ENCODE data around the gene GRID1. TPM values are rescaled to one million over a fixed set of nuclear protein-coding genes. Genes with fewer than 3 reads are reported as not detected.

Gene GRID1
- polyA plus RNA-seq, 1 donor (not counting 4 experiments of a cell fraction or from before 2014, with no cell fraction given) = 0.01 TPM

DNA sequence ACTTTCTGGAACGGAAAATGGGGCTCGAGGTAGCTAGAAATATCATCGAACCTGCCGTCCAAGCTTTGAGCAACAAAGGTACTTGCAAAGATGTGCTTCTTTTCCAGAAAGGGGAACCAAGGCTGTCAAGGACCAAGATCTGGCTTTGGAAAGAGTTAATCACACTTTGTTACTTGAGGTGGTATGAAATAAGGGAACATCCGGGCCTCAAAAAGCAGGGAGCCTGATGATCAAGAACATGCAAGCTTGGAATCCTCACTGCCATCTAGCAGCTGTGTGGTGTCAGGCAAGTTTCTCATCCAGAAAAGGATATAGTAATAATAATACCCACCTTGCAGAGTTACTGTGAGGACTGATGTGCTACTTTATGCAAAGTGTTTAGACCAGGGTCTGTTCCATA, 329.5 kb downstream of the GRID1 start:
- Histone ChIP-seq H3K36me3 (ENCODE audit: control insufficient read depth in 2 of 2, extremely low read depth in 1 of 2, insufficient read depth in 2 of 2, low read length in 2 of 2) (no peaks in the 10 kb centered on the region), H2AFZ (ENCODE audit: control insufficient read depth, low read length) (no peak overlapping the region), H3K27ac (ENCODE audit: control insufficient read depth, insufficient read depth, low read length) (no peak overlapping the region), H3K27me3 (ENCODE audit: control insufficient read depth, extremely low read depth, insufficient read depth, low read length) (no peaks in the 10 kb centered on the region), H3K4me2 (ENCODE audit: control insufficient read depth, extremely low read depth, insufficient read depth, low read depth, low read length) (no peak overlapping the region), H3K4me1 (ENCODE audit: control insufficient read depth, extremely low read depth, insufficient read depth, low read length) (no peaks in the 10 kb centered on the region), H3K9me1 (ENCODE audit: control insufficient read depth, extremely low read depth, insufficient read depth, low read length) (no peaks in the 10 kb centered on the region), H3K9me3 (ENCODE audit: control insufficient read depth, low read depth, low read length) (no peaks in the 10 kb centered on the region), H3K4me3 (ENCODE audit: control insufficient read depth in 2 of 3, extremely low read depth in 1 of 3, insufficient read depth in 2 of 3, low read depth in 1 of 3, low read length in 3 of 3) (no peak overlapping the region), H4K20me1 (ENCODE audit: control insufficient read depth, extremely low read depth, insufficient read depth, low read length) (no peaks in the 10 kb centered on the region), H3K79me2 (ENCODE audit: control insufficient read depth, insufficient read depth, low read length) (no peaks in the 10 kb centered on the region), H3K9ac (ENCODE audit: control insufficient read depth, extremely low read depth, insufficient read depth, low read length) (no peak overlapping the region)
- no peak for FAIRE-seq
- no peak for DNase-seq (ENCODE audit: low read depth, low spot score)
- no peak for TF ChIP-seq EZH2 (IDR thresholded peaks at IDR 0.05; ENCODE audit: low read length)
- TF ChIP-seq, protein P1, sequence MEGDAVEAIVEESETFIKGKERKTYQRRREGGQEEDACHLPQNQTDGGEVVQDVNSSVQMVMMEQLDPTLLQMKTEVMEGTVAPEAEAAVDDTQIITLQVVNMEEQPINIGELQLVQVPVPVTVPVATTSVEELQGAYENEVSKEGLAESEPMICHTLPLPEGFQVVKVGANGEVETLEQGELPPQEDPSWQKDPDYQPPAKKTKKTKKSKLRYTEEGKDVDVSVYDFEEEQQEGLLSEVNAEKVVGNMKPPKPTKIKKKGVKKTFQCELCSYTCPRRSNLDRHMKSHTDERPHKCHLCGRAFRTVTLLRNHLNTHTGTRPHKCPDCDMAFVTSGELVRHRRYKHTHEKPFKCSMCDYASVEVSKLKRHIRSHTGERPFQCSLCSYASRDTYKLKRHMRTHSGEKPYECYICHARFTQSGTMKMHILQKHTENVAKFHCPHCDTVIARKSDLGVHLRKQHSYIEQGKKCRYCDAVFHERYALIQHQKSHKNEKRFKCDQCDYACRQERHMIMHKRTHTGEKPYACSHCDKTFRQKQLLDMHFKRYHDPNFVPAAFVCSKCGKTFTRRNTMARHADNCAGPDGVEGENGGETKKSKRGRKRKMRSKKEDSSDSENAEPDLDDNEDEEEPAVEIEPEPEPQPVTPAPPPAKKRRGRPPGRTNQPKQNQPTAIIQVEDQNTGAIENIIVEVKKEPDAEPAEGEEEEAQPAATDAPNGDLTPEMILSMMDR (optimal IDR thresholded peaks at IDR 0.05 in 1 of 3, IDR thresholded peaks at IDR 0.05 in 1 of 3, conservative IDR thresholded peaks at IDR 0.05 in 1 of 3; ENCODE audit: extremely low read depth in 1 of 3, insufficient read depth in 2 of 3, low read length in 3 of 3) = no peak
- dilution Hi-C loops (cut with MboI; ENCODE audit: extremely low pct_ligation_motif_present, low sequenced_read_pairs) = no loop called here

DNA sequence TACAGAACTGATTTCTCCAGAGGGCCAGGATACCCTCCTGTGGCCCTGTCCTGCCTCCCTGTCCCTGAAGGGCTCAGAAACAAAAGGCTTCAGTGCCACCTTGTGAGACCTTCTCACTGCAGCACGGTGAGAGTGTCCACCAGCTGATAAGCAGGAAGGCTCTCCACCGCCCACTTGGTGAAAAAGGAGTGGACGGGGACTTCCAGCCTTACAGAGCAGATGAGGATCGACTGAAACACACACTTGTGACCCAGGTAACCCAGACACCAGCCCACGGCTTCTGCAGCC, 330.1 kb downstream of the GRID1 start:
- H3K9me3 ChIP-seq (ENCODE audit: control insufficient read depth, low read depth, low read length) = no peaks in the 10 kb centered on the region
- H3K27me3 ChIP-seq (ENCODE audit: control insufficient read depth, extremely low read depth, insufficient read depth, low read length) = no peaks in the 10 kb centered on the region
- DNase-seq (ENCODE audit: low read depth, low spot score) = no peak
- no peaks in the 10 kb centered on the region for H3K4me1 ChIP-seq (ENCODE audit: control insufficient read depth, extremely low read depth, insufficient read depth, low read length)
- H2AFZ ChIP-seq (ENCODE audit: control insufficient read depth, low read length) = no peak overlapping the region
- no peak for TF ChIP-seq EZH2 (IDR thresholded peaks at IDR 0.05; ENCODE audit: low read length)
- TF ChIP-seq, protein P1 (optimal IDR thresholded peaks at IDR 0.05 in 1 of 3, IDR thresholded peaks at IDR 0.05 in 1 of 3, conservative IDR thresholded peaks at IDR 0.05 in 1 of 3; ENCODE audit: extremely low read depth in 1 of 3, insufficient read depth in 2 of 3, low read length in 3 of 3) = no peak
- dilution Hi-C loops (cut with MboI; ENCODE audit: extremely low pct_ligation_motif_present, low sequenced_read_pairs) = no loop called here
- no peak for FAIRE-seq
- H3K9ac ChIP-seq (ENCODE audit: control insufficient read depth, extremely low read depth, insufficient read depth, low read length) = no peak overlapping the region
- no peak overlapping the region for H3K4me3 ChIP-seq (ENCODE audit: control insufficient read depth in 2 of 3, extremely low read depth in 1 of 3, insufficient read depth in 2 of 3, low read depth in 1 of 3, low read length in 3 of 3)
- H4K20me1 ChIP-seq (ENCODE audit: control insufficient read depth, extremely low read depth, insufficient read depth, low read length) = no peaks in the 10 kb centered on the region
- H3K27ac ChIP-seq (ENCODE audit: control insufficient read depth, insufficient read depth, low read length) = no peak overlapping the region
- H3K36me3 ChIP-seq (ENCODE audit: control insufficient read depth in 2 of 2, extremely low read depth in 1 of 2, insufficient read depth in 2 of 2, low read length in 2 of 2) = no peaks in the 10 kb centered on the region
- H3K79me2 ChIP-seq (ENCODE audit: control insufficient read depth, insufficient read depth, low read length) = no peaks in the 10 kb centered on the region
- no peak overlapping the region for H3K4me2 ChIP-seq (ENCODE audit: control insufficient read depth, extremely low read depth, insufficient read depth, low read depth, low read length)
- no peaks in the 10 kb centered on the region for H3K9me1 ChIP-seq (ENCODE audit: control insufficient read depth, extremely low read depth, insufficient read depth, low read length)
